ENCODE data around the gene ENTPD2. TPM values are rescaled to one million over a fixed set of nuclear protein-coding genes. Genes with fewer than 3 reads are reported as not detected.

The ENTPD2 gene
- total RNA-seq, 1 experiment from 2014 or later = 8.3 TPM

- no peak for TF ChIP-seq ZNF532 (CRISPR knock-in tag; IDR thresholded peaks at IDR 0.05; ENCODE audit: borderline replicate concordance)
- TF ChIP-seq ZNF281 (CRISPR knock-in tag; IDR thresholded peaks at IDR 0.05) = no peak
- TF ChIP-seq, protein P1, sequence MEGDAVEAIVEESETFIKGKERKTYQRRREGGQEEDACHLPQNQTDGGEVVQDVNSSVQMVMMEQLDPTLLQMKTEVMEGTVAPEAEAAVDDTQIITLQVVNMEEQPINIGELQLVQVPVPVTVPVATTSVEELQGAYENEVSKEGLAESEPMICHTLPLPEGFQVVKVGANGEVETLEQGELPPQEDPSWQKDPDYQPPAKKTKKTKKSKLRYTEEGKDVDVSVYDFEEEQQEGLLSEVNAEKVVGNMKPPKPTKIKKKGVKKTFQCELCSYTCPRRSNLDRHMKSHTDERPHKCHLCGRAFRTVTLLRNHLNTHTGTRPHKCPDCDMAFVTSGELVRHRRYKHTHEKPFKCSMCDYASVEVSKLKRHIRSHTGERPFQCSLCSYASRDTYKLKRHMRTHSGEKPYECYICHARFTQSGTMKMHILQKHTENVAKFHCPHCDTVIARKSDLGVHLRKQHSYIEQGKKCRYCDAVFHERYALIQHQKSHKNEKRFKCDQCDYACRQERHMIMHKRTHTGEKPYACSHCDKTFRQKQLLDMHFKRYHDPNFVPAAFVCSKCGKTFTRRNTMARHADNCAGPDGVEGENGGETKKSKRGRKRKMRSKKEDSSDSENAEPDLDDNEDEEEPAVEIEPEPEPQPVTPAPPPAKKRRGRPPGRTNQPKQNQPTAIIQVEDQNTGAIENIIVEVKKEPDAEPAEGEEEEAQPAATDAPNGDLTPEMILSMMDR (IDR thresholded peaks at IDR 0.05) = no peak
Measured at GRCh38 chr9:137097761-137098462, 44.1 kb upstream of the ENTPD2 start (continued).

DNA sequence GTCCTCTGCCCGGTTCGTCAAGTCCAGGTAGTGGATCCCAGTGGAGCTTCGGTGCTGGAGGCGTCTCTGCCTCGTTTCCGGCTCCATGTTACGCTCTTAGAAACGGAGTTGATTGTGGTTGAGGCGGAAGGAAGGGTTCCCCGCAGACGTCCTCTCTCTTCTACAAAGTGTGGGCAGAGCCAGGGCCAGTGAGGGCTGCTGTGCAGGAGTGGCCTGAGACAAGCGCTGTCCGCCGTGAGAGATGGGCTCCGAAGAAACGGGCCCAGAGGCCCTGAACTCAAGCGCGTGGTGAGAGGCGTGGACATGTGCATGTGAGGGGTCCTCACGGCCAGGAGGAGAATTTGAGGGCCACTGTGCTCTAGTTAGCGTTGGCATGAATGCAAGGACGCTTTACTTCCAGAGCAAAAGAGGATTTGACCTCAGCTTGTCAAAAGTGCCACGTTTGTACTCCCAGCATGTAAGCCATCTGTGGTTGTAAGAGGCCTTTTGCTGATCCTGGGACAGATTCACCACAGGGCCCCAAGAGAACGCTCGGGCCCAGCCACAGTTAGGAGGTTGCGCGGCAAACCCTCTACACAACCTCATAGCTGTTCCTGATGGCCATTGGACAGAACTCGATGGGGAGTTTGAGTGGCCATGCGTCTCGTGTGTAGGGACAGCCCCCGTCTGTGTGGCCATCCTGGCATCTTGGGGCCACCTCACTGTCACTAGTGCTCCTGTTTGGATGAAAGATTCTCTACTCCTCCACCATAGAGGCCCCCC is 43.1 kb upstream of the ENTPD2 start:
- Mint-ChIP-seq H3K36me3 (peaks cover 30% of the 10 kb centered on the region), H3K4me1 (no peaks in the 10 kb centered on the region), H3K9me3 (no peaks in the 10 kb centered on the region), H3K27me3 (ENCODE audit: low read depth) (no peaks in the 10 kb centered on the region), H3K27ac (0 out of 2 replicates have a peak overlapping the region, but pooled peaks have one; percentile 57), H3K4me3 (no peak overlapping the region)
- POLR2A ChIA-PET = no interaction called here
- DNase-seq (ENCODE audit: low spot score) (no peak), ATAC-seq (no peak)
- CTCF ChIA-PET = interaction anchor here (1.2 to 3.4 kb wide), 2 partner anchors 62 to 139 kb away, joined by 4 to 9 read pairs; no protein-coding TSS in a partner anchor
- TF ChIP-seq SOX15 (CRISPR knock-in tag; IDR thresholded peaks at IDR 0.05) (no peak), ZNF317 (CRISPR knock-in tag; IDR thresholded peaks at IDR 0.05; ENCODE audit: borderline replicate concordance, low read depth) (no peak), ZNF219 (CRISPR knock-in tag; IDR thresholded peaks at IDR 0.05; ENCODE audit: borderline replicate concordance) (no peak), ZBTB21 (CRISPR knock-in tag; IDR thresholded peaks at IDR 0.05; ENCODE audit: borderline replicate concordance) (no peak), FOXJ3 (CRISPR knock-in tag; IDR thresholded peaks at IDR 0.05; ENCODE audit: borderline replicate concordance) (no peak), AFF4 (CRISPR knock-in tag; IDR thresholded peaks at IDR 0.05; ENCODE audit: borderline replicate concordance) (no peak), GABPB1 (CRISPR knock-in tag; IDR thresholded peaks at IDR 0.05) (no peak), PRRX2 (CRISPR knock-in tag; IDR thresholded peaks at IDR 0.05) (no peak), ZNF416 (CRISPR knock-in tag; IDR thresholded peaks at IDR 0.05) (no peak)
